NCI-H1048 (cell line): Measurements from ENCODE around the gene TEX12.

Experiments
- DNase-seq: peaks from one replicate; lab custom pipeline; 2025; lab: John Stamatoyannopoulos, UW

TEX12 gene

GRCh38 chr11:112212290-112212689, 45.1 kb downstream of the TEX12 start:
- no peak for DNase-seq

GRCh38 chr11:112212710-112213109, 45.5 kb downstream of the TEX12 start:
- no peak for DNase-seq

- DNase-seq = no peak
These were observed 46.6 kb downstream of the TEX12 start for GRCh38 chr11:112213753-112214152.

DNA sequence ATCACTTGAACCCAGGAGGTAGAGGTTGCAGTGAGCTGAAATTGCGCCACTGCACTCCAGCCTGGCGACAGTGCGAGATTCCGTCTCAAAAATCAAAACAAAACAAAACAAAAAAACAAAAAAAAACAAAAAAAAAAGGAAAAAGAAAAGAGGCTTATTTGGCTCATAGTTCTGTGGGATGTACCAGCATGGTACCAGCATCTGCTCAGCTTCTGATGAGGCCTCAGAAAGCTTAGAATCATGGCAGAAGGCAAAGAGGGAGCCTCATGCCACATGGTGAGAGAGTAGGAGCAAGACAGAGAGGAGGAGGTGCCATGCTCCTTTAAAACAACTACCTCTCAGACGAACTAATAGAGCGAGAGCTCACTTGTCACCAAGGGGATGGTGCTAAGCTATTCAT, 48.4 kb downstream of the TEX12 start:
- DNase-seq = no peak

DNA sequence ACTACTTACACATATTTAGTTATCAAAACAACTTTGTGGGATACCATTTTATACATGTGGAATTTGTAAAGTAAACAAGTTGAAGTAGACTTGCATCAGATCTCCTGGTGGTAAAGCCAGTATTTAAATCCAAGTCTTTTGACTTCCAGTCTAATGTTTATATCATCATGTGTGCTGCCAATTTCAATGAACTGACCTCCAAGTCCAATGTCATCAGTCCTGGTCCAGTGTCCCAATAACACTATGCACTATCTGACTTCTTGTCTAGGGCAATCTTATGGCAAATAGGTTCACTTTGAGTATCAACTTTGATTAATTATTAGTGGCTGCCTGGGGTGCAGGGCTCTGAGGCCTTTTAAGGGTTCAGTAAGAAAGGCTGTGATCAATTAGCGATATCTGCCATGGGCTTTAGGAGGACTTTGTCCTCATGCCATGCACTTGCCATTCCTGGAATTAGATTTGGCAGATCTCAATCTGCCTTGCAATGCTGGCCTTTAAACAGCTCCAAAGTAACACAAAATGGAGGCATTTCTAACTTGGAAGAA, 49.5 kb downstream of the TEX12 start:
- DNase-seq = no peak

DNA sequence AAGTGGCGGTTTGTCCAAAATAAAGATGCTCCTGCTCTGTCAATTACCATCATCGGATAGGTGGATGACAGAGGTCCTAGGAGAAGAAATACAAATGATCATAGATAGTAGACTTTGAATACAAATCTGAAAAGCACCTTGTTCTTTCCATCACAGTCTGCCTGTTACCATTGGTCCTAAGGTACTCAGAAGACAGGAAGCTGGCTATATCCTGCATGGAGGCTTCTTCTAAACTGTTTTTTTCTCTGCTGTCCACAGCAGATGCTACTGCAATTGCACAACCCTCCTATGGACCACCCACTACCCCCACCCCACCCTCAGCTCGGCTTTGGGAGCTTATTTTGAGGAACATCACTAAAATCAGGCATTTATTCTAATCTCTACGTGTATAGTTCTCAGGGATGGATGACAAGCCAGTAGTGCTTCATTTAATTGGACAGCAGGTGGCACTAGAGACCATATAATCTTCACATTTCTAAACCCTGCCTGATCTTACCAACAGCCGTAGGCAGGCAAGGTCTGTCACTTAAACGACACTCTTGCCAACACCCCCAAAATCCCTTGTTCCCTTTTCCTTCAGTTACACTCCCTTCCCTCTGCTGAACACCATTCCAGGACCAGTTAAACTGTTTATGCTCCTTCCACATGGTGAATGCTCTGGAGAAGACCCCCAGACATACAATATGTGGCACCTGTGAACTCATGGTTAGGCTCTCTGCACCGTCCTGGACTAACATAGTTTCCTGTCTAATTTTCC, 52.5 kb downstream of the TEX12 start:
- DNase-seq = peak; percentile 31

- no peak for DNase-seq
These were observed 54.2 kb downstream of the TEX12 start for GRCh38 chr11:112221274-112221835.
